Hepatocyte (in vitro differentiated cells): ENCODE measurements around the gene ZFP92. TPM values are rescaled to one million over a fixed set of nuclear protein-coding genes. Genes with fewer than 3 reads are reported as not detected.

ENCODE experiments used
- DNase-seq: peaks from one replicate; pipeline ENCODE4 v3.0.0-alpha.2; 2016; ENCODE audit warnings: low spot score
- H2AFZ ChIP-seq: fragments of 200-600 bp; sonication (generic); 2 replicates; pipeline ENCODE4 v1.6.0; 2016; ENCODE audit warnings: antibody characterized with exemption, mild to moderate bottlenecking
- H3K27ac ChIP-seq: fragments of 200-600 bp; sonication (generic); 2 replicates; pipeline ENCODE4 v1.5.1; 2016; ENCODE audit warnings: mild to moderate bottlenecking
- H3K27me3 ChIP-seq: fragments of 200-600 bp; sonication (generic); 2 replicates; pipeline ENCODE4 v1.6.1; 2016
- H3K36me3 ChIP-seq: fragments of 200-600 bp; sonication (generic); replicated peaks from 2 replicates; pipeline ENCODE4 v1.5.1; 2016; ENCODE audit warnings: low read depth; ENCODE audit not compliant: insufficient read depth
- H3K4me1 ChIP-seq: fragments of 200-600 bp; sonication (generic); 2 replicates; pipeline ENCODE4 v1.5.1; 2016; ENCODE audit warnings: mild to moderate bottlenecking, moderate library complexity; ENCODE audit not compliant: insufficient read depth
- H3K4me2 ChIP-seq: fragments of 200-600 bp; sonication (generic); 2 replicates; pipeline ENCODE4 v1.6.0; 2016
- H3K4me3 ChIP-seq: fragments of 200-600 bp; sonication (generic); 2 replicates; pipeline ENCODE4 v1.5.1; 2016; ENCODE audit warnings: mild to moderate bottlenecking
- H3K79me2 ChIP-seq: fragments of 200-600 bp; sonication (generic); 2 replicates; pipeline ENCODE4 v1.6.0; 2017; ENCODE audit warnings: mild to moderate bottlenecking
- H3K9me2 ChIP-seq: fragments of 200-600 bp; sonication (generic); replicated peaks from 2 replicates; pipeline ENCODE4 v1.6.0; 2017; ENCODE audit warnings: mild to moderate bottlenecking; ENCODE audit not compliant: insufficient read depth
- H3K9me3 ChIP-seq: fragments of 200-600 bp; sonication (generic); 2 replicates; pipeline ENCODE4 v1.5.1; 2016; ENCODE audit warnings: low read depth, mild to moderate bottlenecking
- H4K20me1 ChIP-seq: fragments of 200-600 bp; sonication (generic); 2 replicates; pipeline ENCODE4 v1.6.0; 2016; ENCODE audit warnings: mild to moderate bottlenecking; ENCODE audit not compliant: insufficient read depth, poor library complexity, severe bottlenecking
- EZH2 ChIP-seq: fragments of 200-600 bp; sonication (generic); IDR thresholded peaks from 2 replicates; pipeline ENCODE4 v1.6.1; 2016; ENCODE audit warnings: antibody characterized with exemption, mild to moderate bottlenecking, borderline replicate concordance
- EZH2phosphoT487 ChIP-seq: fragments of 200-600 bp; sonication (generic); IDR thresholded peaks from one replicate; pipeline ENCODE4 v1.6.1; 2018; ENCODE audit warnings: antibody characterized with exemption, mild to moderate bottlenecking, low read depth, moderate library complexity; ENCODE audit not compliant: unreplicated experiment, severe bottlenecking
- WGBS: methylation state at CpG from one replicate; pipeline ENCODE4 v1.1.6; 2016; ENCODE audit warnings: low lambda C conversion rate; ENCODE audit errors: missing lambda C conversion rate; 5-methylcytosine and 5-hydroxymethylcytosine counted together
- polyA plus RNA-seq: library from polyadenylated mRNA; unstranded; fragments of >200 nt; fragmentation: Nextera tagmentation; extraction: Ambion mirVana; gene quantifications from 2 replicates; pipeline ENCODE4 v1.2.1, GENCODE V29; 2016
- total RNA-seq: library from RNA; depleted of rRNA; stranded (reverse); fragments of >200 nt; gene quantifications from 2 replicates; pipeline ENCODE4 v1.2.3, GENCODE V29; 2014
- TF ChIP-seq, protein P1 (sequence below): fragments of 200-600 bp; sonication (generic); IDR thresholded peaks from 2 replicates; pipeline ENCODE4 v1.5.1; 2016; ENCODE audit warnings: antibody characterized with exemption, mild to moderate bottlenecking; ENCODE audit not compliant: poor library complexity

The ZFP92 gene
- total and polyA plus RNA-seq, 2 experiments from 2014 or later = 0.33 to 0.90 TPM

DNA sequence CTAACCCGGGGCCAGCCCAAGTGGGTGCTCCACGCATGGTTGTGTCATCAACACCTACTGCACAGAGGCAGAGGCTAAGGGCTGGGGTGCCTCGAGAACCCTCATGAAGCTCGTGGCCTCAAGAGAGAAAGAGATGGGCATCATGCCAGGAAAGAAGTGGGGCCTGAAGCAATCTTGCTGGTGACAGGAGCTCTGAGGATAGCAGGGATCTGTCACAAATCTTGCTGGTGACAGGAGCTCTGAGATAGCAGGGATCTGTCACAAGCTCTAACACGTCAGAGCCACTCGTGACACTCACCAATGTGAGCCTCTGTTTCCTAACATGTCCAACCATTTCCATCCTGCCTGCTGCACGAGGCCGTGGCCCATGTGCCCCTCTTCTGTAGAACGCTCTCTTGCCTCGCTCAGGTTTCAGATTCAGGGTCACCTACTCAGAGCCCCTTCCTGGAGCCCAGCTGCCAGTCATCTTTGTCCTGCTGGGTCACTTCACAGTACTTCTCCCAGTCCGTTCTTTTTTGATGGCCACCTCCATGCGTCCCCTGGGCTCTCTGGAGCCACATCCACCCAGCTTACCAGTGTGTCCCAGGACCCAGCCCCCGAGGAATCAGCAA is 31.2 kb upstream of the ZFP92 start:
- Histone ChIP-seq H3K4me1 (no peaks in the 10 kb centered on the region), H4K20me1 (no peaks in the 10 kb centered on the region), H2AFZ (no peak overlapping the region), H3K4me3 (no peak overlapping the region), H3K27ac (no peak overlapping the region), H3K27me3 (no peaks in the 10 kb centered on the region), H3K9me3 (no peaks in the 10 kb centered on the region), H3K36me3 (no peaks in the 10 kb centered on the region), H3K4me2 (no peak overlapping the region), H3K79me2 (no peaks in the 10 kb centered on the region), H3K9me2 (no peaks in the 10 kb centered on the region)
- no peak for DNase-seq
- WGBS = 70% methylated on average over 13 of the region's 13 CpGs
- TF ChIP-seq EZH2 = no peak

DNA sequence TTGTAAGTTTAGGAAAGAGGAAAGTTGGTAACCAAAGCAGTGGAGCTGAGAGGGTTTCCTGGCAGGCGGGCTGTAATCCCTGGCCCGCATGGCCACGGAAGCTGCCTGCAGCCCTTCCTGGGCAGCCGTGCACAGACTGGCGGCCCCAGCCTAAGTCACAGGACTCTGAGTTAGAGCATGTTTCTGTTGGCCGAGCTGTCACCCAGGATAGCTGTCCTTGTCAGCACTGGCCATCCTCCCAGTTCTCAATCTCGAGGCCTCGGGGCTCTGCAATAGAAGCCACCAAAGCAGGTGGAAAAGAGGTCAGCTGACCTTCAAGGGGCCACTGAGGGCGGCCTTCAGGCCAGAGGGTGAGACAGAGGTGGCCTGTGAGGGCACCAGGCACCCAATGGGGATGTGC is 30.6 kb upstream of the ZFP92 start:
- H2AFZ ChIP-seq = no peak overlapping the region
- H3K27ac ChIP-seq = no peak overlapping the region
- no peaks in the 10 kb centered on the region for H3K27me3 ChIP-seq
- H3K9me2 ChIP-seq = no peaks in the 10 kb centered on the region
- no peaks in the 10 kb centered on the region for H3K9me3 ChIP-seq
- H3K4me1 ChIP-seq = no peaks in the 10 kb centered on the region
- no peak for DNase-seq
- no peak overlapping the region for H3K4me3 ChIP-seq
- no peaks in the 10 kb centered on the region for H3K79me2 ChIP-seq
- no peaks in the 10 kb centered on the region for H4K20me1 ChIP-seq
- WGBS = 81% methylated on average over 9 of the region's 9 CpGs
- H3K36me3 ChIP-seq = no peaks in the 10 kb centered on the region
- no peak overlapping the region for H3K4me2 ChIP-seq
- TF ChIP-seq EZH2 (no peak), EZH2phosphoT487 (no peak)
- TF ChIP-seq, protein P1, sequence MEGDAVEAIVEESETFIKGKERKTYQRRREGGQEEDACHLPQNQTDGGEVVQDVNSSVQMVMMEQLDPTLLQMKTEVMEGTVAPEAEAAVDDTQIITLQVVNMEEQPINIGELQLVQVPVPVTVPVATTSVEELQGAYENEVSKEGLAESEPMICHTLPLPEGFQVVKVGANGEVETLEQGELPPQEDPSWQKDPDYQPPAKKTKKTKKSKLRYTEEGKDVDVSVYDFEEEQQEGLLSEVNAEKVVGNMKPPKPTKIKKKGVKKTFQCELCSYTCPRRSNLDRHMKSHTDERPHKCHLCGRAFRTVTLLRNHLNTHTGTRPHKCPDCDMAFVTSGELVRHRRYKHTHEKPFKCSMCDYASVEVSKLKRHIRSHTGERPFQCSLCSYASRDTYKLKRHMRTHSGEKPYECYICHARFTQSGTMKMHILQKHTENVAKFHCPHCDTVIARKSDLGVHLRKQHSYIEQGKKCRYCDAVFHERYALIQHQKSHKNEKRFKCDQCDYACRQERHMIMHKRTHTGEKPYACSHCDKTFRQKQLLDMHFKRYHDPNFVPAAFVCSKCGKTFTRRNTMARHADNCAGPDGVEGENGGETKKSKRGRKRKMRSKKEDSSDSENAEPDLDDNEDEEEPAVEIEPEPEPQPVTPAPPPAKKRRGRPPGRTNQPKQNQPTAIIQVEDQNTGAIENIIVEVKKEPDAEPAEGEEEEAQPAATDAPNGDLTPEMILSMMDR = no peak

DNA sequence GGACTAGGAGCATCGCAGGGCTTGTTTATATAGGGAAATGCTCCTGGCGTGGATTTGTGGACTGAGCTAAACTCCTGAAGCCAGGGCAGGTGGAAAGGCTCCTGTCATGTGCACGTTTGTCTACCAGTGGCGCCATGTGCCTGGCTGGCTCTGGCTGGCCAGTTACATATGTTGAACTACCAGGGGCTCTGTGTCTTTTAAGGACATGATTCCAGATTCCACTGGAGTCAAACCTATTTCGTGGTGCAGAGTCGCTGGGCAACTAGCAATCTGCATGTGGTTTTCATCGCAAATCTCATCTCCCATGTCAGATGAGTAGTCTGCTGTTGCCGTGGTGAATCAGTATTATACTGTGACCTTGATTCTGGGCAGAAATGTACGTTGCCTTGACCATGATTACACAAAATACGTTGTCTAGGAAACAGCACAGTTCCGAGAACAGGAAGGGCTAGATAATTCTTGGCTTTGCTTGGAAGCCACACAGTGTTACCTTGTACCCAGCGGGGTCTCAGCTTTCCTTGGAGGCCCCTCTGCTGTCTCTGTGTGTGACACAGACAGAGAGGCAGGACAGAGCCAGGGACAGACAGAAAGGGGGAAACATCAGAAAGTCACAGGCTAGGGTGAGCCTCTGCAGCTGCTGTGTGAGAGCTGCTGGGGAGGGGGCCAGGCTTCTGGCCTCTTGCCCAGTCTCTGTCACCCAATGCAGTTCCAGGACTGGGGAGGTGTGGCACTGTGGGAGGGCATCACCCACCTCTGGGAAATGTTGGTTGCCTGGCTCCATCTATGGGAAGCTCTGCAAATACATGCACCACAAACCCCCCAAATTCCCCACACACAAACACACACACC is 29.4 kb upstream of the ZFP92 start:
- H2AFZ ChIP-seq = no peak overlapping the region
- WGBS = 56% methylated on average over 12 of the region's 12 CpGs
- H3K27me3 ChIP-seq = no peaks in the 10 kb centered on the region
- H3K4me1 ChIP-seq = no peaks in the 10 kb centered on the region
- no peaks in the 10 kb centered on the region for H3K36me3 ChIP-seq
- peak overlapping the region; percentile 83 for H3K27ac ChIP-seq
- H3K4me2 ChIP-seq = peak overlapping the region; percentile 53
- H3K4me3 ChIP-seq = no peak overlapping the region
- no peaks in the 10 kb centered on the region for H3K9me3 ChIP-seq
- no peaks in the 10 kb centered on the region for H3K9me2 ChIP-seq
- no peaks in the 10 kb centered on the region for H4K20me1 ChIP-seq
- peak; percentile 75 for DNase-seq
- H3K79me2 ChIP-seq = no peaks in the 10 kb centered on the region
- TF ChIP-seq, protein P1 = peak; percentile 18
- no peak for TF ChIP-seq EZH2phosphoT487
